HG03558 (cell line): ENCODE results near the gene DSP.

Experiments used
- ATAC-seq: cut with Tn5 transposase; IDR thresholded peaks from one replicate; pipeline ENCODE4 v1.9.1; 2021; ENCODE audit warnings: moderate number of reproducible peaks; ENCODE audit not compliant: unreplicated experiment; ENCODE audit errors: extremely low read depth

Gene DSP

GRCh38 chr6:7559196-7559595 is 17.7 kb downstream of the DSP start:
- ATAC-seq, result no peak

- no peak for ATAC-seq
These were observed 18.3 kb downstream of the DSP start for GRCh38 chr6:7559651-7560385.

GRCh38 chr6:7561153-7561964 is 19.9 kb downstream of the DSP start:
- ATAC-seq, result no peak

GRCh38 chr6:7562769-7563168 is 21.3 kb downstream of the DSP start:
- no peak for ATAC-seq

- ATAC-seq, result no peak
These were observed 24.6 kb downstream of the DSP start for GRCh38 chr6:7566107-7566506.

- ATAC-seq, result no peak
These were observed 25.2 kb downstream of the DSP start for GRCh38 chr6:7566617-7567173.

GRCh38 chr6:7568021-7568420 is 26.6 kb downstream of the DSP start:
- no peak for ATAC-seq

- ATAC-seq, result no peak
These were observed 27.6 kb downstream of the DSP start for GRCh38 chr6:7569082-7569481.

GRCh38 chr6:7572213-7572943 is 30.9 kb downstream of the DSP start:
- ATAC-seq, result no peak

GRCh38 chr6:7574500-7574899 is 33.0 kb downstream of the DSP start:
- ATAC-seq, result no peak

- no peak for ATAC-seq
These were observed 37.0 kb downstream of the DSP start for GRCh38 chr6:7578516-7578915.

- no peak for ATAC-seq
These were observed 37.5 kb downstream of the DSP start for GRCh38 chr6:7578931-7579330.

- ATAC-seq, result no peak
These were observed 38.4 kb downstream of the DSP start for GRCh38 chr6:7579851-7580250.

GRCh38 chr6:7580537-7580926 is 39.1 kb downstream of the DSP start:
- ATAC-seq, result no peak

- no peak for ATAC-seq
These were observed 39.6 kb downstream of the DSP start for GRCh38 chr6:7580927-7581618.

GRCh38 chr6:7585287-7585930 is 43.9 kb downstream of the DSP start:
- ATAC-seq, result no peak

- no peak for ATAC-seq
These were observed 46.2 kb downstream of the DSP start for GRCh38 chr6:7587631-7588100.

GRCh38 chr6:7588506-7588905 is 47.0 kb downstream of the DSP start:
- no peak for ATAC-seq

GRCh38 chr6:7589221-7589620 is 47.8 kb downstream of the DSP start:
- no peak for ATAC-seq
